ENCODE results near the gene BEST3. TPM values are rescaled to one million over a fixed set of nuclear protein-coding genes. Genes with fewer than 3 reads are reported as not detected.

BEST3 gene
- total and polyA plus RNA-seq, 8 donors: 0.37 TPM; not detected in 7

DNA sequence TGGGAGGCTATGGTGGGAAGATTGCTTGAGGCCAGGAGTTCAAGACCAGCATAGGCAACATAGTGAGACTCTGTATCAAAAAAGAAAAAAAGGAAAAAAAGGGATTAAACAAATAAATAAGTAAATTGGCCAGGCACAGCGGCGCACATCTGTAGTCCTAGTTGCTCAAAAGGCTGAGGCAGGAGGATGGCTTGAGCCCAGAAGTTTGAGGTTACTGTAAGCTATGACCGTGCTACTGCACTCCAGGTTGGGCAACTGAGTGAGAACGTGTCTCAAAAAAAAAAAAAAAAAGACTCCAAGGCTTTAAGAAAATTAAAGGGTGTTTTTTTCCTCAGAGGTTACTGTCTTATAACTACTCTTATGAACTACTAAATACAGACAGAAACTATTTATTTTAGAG, 11.7 kb downstream of the BEST3 start:
- no peak for TF ChIP-seq EP300 (IDR thresholded peaks at IDR 0.05)
- intact Hi-C loops (cut with DNase I; ENCODE audit: low total_unique reads): no loop called here
- 64 to 84% (median 73%) methylated on average over 4 of the region's 4 CpGs for WGBS, 5 donors

DNA sequence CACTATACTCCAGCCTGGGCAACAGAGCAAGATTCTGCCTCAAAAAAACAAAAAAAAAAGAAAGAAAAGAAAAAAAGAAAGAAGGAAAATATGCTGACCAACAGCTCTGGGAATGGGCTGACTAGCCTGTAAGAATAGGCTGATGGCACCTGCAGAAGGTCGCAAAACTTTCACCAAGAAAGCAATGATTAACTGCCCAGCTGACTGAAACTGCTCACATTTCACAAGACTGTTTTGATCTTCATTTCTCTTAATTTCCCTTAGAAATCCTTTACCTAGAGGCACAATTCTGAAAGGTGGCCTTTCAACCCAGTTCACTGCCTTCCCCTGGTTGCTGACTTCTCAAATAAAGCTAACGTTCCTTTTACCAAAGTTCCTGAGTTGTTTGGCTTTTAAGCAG, 12.4 kb downstream of the BEST3 start:
- no peaks in the 10 kb centered on the region for H3K9me3 ChIP-seq
- no peak for DNase-seq
- H3K36me3 ChIP-seq: no peaks in the 10 kb centered on the region
- TF ChIP-seq POLR2AphosphoS5 (IDR thresholded peaks at IDR 0.05): no peak
- TF ChIP-seq POLR2A (IDR thresholded peaks at IDR 0.05): no peak
- TF ChIP-seq, protein P1, sequence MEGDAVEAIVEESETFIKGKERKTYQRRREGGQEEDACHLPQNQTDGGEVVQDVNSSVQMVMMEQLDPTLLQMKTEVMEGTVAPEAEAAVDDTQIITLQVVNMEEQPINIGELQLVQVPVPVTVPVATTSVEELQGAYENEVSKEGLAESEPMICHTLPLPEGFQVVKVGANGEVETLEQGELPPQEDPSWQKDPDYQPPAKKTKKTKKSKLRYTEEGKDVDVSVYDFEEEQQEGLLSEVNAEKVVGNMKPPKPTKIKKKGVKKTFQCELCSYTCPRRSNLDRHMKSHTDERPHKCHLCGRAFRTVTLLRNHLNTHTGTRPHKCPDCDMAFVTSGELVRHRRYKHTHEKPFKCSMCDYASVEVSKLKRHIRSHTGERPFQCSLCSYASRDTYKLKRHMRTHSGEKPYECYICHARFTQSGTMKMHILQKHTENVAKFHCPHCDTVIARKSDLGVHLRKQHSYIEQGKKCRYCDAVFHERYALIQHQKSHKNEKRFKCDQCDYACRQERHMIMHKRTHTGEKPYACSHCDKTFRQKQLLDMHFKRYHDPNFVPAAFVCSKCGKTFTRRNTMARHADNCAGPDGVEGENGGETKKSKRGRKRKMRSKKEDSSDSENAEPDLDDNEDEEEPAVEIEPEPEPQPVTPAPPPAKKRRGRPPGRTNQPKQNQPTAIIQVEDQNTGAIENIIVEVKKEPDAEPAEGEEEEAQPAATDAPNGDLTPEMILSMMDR (IDR thresholded peaks at IDR 0.05): no peak
- TF ChIP-seq EP300 (IDR thresholded peaks at IDR 0.05): no peak
- no peaks in the 10 kb centered on the region for H3K4me1 ChIP-seq
- H3K4me3 ChIP-seq: no peak overlapping the region
- intact Hi-C loops (cut with DNase I; ENCODE audit: low total_unique reads): no loop called here
- no peaks in the 10 kb centered on the region for H3K27me3 ChIP-seq
- H3K27ac ChIP-seq: no peak overlapping the region
- WGBS, 5 donors: 72 to 84% (median 77%) methylated on average over 2 of the region's 2 CpGs

More for the DNA sequence above, 11.7 kb downstream of the BEST3 start:
- Histone ChIP-seq H3K27me3 (no peaks in the 10 kb centered on the region), H3K27ac (no peak overlapping the region), H3K36me3 (no peaks in the 10 kb centered on the region), H3K9me3 (no peaks in the 10 kb centered on the region), H3K4me3 (no peak overlapping the region), H3K4me1 (no peaks in the 10 kb centered on the region)
- DNase-seq: no peak

DNA sequence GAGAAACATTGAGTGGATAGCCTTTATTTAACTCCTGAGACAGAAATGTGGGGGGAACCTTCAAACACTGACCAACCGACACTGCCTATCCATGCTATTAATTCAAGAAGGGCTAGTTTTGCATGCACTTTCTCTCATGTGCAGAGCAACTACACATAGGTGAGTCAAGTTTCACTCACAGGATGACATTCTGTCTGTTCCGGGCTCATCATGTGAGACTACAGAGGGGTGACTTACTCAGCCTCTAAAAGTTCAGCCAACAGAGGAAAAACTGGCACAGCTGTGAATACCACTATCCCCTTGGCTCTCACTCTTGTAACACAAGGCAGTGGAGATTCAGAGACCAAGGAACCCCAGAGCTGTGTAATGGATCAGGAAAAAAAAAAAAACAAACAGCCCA, 13.3 kb downstream of the BEST3 start:
- intact Hi-C loops (cut with DNase I; ENCODE audit: low total_unique reads): no loop called here

DNA sequence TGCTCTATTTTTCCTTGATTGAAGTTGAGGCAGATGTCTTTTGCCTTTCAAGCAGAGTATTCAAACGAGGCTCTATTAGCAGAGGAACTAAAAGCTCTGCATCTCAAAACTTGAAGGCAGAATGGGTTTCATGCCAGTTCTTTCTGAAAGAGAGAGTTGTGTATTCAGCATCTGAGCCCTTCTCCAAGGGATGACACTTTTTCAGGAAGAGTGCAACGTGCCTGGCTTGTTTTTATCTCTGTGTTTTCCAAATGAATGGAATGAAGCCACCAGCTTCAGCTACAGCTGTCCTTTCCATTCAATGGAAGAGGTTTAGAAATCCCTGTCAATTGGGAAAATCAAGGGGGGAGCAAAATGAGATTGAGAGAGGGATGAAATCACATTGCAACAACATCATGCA, 14.6 kb downstream of the BEST3 start:
- 29 to 46% (median 35%) methylated on average over 2 of the region's 2 CpGs for WGBS, 5 donors

More for the DNA sequence above, 13.3 kb downstream of the BEST3 start:
- no peak for DNase-seq
- Histone ChIP-seq H3K4me1 (no peaks in the 10 kb centered on the region), H3K27ac (no peak overlapping the region), H3K36me3 (no peaks in the 10 kb centered on the region), H3K4me3 (no peak overlapping the region), H3K27me3 (no peaks in the 10 kb centered on the region), H3K9me3 (no peaks in the 10 kb centered on the region)
- TF ChIP-seq POLR2AphosphoS5 (IDR thresholded peaks at IDR 0.05): no peak
- WGBS, 5 donors: 77 to 94% (median 84%) methylated on average over 2 of the region's 2 CpGs

DNA sequence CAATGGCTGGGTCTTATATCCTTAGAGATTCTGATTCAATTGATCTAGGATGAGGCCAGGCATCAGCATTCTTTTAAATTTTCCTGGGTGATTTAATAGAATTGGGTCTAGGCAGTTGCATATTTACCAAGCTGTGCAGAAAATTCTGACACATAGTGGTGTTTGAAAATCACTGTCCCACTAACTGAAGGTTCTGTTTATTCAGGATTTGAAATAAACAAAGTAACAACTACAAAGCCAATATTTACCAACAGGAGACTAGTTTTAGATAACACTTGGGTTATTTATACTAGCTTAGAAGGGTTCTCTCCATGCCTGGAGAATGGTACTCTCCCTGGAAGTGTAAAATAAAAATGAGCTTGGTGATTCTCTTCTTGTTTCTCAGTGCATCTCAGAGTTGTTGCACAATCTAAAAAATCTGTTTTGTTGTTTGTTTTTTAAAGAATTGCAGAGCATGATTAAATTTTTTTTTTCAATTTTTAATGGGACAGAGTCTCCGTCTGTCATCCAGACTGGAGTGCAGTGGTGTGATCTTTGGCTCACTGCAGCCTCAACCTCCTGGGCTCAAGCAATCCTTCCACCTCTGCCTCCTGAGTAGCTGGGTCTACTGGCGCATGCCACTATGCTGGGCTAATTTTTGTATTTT, 16.9 kb downstream of the BEST3 start:
- H3K27me3 ChIP-seq: no peaks in the 10 kb centered on the region
- no peak overlapping the region for H3K27ac ChIP-seq
- TF ChIP-seq POLR2AphosphoS5 (IDR thresholded peaks at IDR 0.05) (no peak), POLR2A (IDR thresholded peaks at IDR 0.05) (no peak), EP300 (IDR thresholded peaks at IDR 0.05) (no peak)
- TF ChIP-seq, protein P1 (IDR thresholded peaks at IDR 0.05): no peak
- H3K9me3 ChIP-seq: no peaks in the 10 kb centered on the region
- no peak overlapping the region for H3K4me3 ChIP-seq
- intact Hi-C loops (cut with DNase I; ENCODE audit: low total_unique reads): no loop called here
- H3K36me3 ChIP-seq: no peaks in the 10 kb centered on the region
- WGBS, 5 donors: 73 to 91% (median 83%) methylated on average over 2 of the region's 2 CpGs
- DNase-seq: no peak
- no peaks in the 10 kb centered on the region for H3K4me1 ChIP-seq

More for the DNA sequence above, 14.6 kb downstream of the BEST3 start:
- Histone ChIP-seq H3K9me3 (no peaks in the 10 kb centered on the region), H3K27ac (no peak overlapping the region), H3K27me3 (no peaks in the 10 kb centered on the region), H3K36me3 (no peaks in the 10 kb centered on the region), H3K4me1 (no peaks in the 10 kb centered on the region), H3K4me3 (no peak overlapping the region)
- DNase-seq: no peak
- TF ChIP-seq EP300 (IDR thresholded peaks at IDR 0.05): no peak
- TF ChIP-seq, protein P1 (IDR thresholded peaks at IDR 0.05): no peak
- no peak for TF ChIP-seq POLR2AphosphoS5 (IDR thresholded peaks at IDR 0.05)
- TF ChIP-seq POLR2A (IDR thresholded peaks at IDR 0.05): no peak
- intact Hi-C loops (cut with DNase I; ENCODE audit: low total_unique reads): no loop called here
